GM19099 (cell line): ENCODE results near the gene RBFOX2.

ENCODE experiments used
- POLR2A ChIP-seq: IDR thresholded peaks from 3 replicates; pipeline ENCODE4 v1.6.1; 2011; ENCODE audit warnings: low read depth; ENCODE audit not compliant: insufficient read length; ENCODE audit errors: extremely low read depth

The RBFOX2 gene

DNA sequence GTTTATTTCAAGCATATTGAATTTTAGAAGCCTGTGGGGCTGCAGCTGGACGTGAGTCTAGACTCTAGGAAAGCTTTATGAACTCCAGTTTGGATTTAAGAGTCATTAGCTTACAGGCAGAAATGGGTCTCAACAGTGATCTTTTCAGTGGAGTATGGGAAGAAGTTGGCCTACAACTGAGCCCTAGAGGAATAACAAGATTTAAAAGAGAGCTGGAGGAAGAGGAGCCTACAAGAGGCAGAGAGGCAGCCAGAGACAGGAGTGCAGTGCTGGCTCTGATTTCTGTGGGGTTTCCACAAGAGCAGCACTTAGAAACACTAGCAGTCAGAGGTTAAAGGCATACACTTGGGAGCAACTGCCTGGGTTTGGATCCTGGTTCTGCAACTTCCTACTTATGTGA lies 293.1 kb downstream of the RBFOX2 start:
- no peak for TF ChIP-seq POLR2A

DNA sequence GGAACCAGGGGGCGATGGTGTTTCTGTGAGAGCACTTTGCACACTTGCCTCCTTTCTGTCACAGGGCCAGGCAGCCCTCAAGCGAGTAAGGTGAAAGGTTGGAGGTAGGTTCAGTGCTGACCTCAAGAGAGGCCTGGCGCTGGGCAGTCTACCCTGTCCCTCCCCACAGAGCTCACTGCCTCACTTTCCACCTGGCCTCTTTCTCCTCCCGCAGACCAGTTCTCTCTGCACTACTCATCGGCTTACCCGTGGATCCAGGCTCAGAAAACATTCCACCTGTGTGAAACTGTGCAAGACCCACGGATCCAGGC lies 294.2 kb downstream of the RBFOX2 start:
- no peak for TF ChIP-seq POLR2A

DNA sequence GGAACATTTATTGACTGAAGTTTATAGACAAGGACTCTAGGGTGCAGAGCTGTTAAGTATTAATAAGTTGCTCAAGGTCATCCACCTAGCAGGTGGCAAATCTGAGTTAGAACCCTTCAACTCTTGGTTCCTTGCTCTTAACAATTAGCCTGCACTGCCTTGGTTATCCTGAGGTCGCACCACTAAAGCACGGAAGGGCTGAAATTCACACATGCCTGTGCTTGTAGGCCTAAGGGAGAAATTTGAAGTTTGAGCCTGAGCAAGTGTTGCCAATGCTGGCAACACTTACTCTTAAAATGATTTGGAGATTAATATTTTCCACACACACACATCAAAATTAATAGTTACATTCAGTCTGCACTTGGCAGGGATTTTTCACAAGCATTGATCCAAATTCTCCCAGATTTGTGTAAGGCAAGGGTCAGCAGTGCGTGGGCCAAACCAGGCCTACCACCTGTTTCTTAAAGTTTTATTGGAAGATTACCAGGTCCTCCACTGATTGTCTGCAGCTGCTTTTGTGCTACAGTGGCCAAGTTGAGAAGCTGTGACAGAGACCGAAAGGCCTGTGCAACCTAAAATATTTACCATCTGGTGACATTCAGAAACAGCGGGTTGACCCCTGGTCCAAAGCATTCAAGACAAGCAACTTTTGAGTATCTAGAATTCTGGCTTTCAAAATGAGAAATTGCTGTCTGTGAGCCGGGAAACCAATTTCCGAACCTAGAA lies 294.7 kb downstream of the RBFOX2 start:
- no peak for TF ChIP-seq POLR2A

DNA sequence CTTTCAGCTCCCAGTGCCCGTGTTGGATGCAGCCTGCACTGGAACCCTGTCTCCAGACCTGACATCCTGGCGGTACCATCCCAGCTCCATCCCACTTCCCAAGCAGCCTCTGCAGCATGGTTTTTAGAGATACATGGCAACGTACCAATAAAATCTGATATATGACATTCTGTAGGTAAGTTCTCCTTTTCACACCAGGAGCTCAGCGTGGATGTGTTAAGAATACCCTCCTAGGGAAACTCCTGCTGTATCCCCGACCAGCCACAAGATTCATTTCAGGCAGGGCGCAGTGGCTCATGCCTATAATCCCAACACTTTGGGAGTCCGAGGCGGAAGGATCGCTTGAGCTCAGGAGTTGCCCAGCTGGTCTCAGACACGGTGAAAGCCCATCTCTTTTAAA lies 295.6 kb downstream of the RBFOX2 start:
- TF ChIP-seq POLR2A = no peak

DNA sequence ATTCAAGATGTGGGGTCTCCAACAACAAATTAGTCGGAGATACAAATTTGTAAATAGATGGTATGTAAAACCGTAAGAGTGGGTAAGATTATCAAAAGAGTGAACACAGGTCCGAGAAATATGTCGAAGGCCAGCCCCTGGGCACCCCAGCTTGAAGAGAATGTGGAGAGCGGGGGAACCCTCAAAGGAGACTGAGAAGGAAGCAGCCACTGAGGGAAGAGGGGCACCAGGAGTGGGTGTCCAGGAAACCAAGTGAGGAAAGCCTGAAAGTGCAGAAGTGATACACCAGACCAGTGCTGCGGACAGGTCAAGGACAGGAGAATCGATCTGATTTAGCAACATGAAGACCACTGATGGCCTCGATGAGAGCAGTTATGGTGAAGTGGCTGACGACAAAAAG lies 296.5 kb downstream of the RBFOX2 start:
- TF ChIP-seq POLR2A = no peak

DNA sequence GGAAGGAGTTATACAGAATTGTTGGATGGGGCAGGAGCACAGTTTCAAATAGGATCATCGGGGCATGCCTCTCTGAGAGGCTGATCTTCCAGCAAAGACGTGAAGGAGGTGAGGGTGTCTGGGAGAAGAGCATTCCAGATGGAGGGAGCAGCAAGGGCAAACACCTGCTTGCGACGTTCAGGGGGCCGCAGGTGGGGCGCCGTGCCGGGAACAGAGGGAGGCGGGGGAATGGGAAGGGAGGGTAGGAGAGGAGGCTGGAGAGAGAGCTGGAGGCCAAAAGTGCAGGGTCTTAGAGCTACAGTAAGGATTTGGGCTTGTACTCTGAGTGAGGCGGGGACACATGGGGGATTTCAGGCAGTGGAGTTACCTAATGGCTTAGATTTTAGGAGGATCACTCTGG lies 297.3 kb downstream of the RBFOX2 start:
- TF ChIP-seq POLR2A = no peak

DNA sequence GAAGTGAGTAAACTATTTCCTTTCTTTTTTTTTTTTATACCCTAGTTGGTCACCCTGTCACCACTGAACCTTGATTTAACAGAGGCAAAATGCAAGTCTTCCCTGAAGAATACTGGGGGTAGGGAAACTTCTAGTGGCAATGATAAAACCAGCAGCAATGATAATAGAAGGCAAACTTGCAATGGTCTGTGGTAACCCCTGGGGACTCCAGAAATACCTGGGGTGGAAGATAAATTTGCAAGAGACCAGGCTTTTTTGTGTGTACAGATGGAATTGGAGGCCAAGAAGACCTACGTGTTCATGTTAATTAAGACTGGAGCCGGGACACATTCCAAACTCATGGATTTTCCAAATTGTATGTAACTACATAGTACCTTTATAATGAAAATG lies 299.3 kb downstream of the RBFOX2 start:
- no peak for TF ChIP-seq POLR2A

DNA sequence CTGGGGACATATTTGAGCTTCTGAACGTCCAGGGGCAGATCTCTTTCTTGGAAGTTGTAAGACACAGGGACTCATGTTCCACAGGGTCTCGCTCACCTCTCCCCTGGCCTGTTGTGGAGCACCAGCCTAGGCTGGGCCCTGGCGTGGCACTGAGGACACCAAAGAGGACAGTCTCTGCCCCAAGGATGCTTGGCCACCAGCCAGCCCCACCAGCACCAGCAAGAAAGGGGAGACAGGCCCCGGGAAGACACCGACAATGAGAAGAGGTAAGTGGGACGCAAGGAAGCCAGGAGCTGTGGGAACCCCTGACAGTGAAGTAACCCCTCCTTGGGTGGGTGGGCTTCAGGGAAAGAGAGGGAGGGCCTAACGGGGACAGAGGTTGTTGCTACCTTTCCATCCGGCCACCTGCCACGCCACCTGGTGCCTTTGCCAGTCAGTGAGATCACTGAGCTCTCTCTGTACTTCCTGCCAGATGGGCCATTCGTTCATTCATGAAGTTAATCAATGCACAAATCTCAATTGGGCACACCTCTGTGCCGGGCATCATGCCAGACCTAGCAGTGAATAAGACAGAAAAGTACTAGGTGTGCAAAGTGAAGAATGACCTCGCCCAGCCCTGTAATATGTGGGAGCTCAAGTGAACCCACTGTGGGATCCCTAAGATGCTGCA lies 299.9 kb downstream of the RBFOX2 start:
- no peak for TF ChIP-seq POLR2A

DNA sequence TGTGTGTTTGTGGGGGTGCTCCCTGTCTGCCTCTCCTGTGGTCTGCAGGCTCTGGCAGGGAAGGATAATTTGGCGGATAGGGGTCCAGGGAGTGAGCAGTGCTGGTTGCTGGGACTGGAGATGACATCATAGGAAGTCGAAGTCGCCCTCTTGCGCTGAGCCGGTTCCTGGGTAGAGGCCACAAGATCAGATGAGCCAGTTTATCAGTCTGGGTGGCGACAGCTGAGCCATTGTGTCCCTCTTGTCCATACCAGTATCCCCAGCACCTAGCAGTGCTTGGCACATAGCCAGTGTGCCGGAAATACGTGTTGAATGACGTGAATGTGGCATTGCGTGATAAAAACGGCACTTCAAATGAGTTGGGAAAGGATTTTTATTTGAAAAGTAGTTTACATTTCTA lies 301.2 kb downstream of the RBFOX2 start:
- TF ChIP-seq POLR2A = no peak

DNA sequence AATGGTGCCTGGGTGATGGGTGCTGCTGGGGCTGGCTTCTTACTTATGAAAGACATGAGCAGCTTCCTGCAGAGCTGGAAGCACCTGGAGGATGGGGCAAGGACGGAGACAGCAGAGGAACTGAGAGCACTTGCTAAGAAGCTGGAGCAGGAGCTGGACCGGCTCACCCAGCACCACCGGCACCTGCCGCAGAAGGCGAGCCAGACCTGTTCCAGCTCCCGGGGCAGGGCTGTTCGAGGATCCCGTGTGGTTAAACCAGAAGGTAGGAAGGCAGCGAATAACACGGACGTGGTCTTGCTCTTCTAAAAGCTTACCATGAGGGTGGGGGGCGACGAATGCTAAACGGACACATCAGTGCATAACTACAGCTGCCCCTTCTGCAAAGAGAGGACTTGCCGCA lies 301.7 kb downstream of the RBFOX2 start:
- TF ChIP-seq POLR2A = no peak

DNA sequence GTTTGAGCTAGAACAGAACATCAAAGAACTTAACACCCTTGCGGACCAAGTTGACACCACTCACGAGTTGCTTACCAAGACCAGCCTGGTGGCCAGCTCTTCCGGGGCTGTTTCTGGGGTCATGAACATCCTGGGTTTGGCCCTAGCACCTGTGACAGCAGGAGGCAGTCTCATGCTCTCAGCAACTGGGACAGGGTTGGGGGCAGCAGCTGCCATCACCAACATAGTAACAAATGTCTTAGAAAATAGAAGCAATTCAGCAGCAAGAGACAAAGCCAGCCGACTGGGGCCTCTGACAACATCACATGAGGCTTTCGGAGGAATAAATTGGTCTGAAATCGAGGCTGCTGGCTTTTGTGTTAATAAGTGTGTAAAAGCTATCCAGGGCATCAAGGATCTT lies 302.2 kb downstream of the RBFOX2 start:
- TF ChIP-seq POLR2A = no peak

DNA sequence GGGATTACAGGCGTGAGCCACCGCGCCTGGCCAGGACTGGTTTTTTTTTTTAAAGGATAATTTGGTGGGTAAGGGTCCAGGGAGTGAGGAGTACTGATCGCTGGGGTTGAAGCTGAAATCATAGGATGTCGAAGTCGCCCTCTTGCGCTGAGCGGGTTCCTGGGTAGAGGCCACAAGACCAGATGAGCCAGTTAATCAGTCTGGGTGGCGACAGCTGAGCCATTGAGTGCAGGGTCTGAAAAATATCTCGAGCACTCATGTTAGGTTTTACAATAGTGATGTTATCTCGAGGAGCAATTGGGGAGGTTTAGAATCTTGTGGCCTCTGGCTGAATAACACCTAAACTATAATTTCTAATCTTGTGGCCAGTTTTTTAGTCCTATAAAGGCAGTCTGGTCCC lies 303.1 kb downstream of the RBFOX2 start:
- TF ChIP-seq POLR2A = no peak

DNA sequence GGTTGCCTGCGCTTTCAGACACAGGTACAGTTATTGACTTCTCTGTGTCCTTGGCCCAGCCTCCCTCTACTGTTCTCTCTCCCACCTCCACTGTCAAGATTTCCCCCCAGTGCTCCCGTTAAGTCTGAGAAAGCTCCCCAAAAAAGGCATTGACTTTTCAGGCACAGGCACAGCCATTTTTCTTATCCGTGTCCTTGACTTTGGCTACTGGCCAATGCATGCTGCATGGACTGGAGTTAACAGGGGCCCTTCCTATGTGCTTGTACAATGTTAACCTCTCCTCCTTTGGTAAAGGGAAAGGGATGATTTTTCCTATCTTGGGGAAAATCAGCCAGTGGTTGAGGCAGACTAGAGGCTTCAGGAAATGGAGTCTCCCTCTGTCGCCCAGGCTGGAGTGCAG lies 306.7 kb downstream of the RBFOX2 start:
- TF ChIP-seq POLR2A = no peak

DNA sequence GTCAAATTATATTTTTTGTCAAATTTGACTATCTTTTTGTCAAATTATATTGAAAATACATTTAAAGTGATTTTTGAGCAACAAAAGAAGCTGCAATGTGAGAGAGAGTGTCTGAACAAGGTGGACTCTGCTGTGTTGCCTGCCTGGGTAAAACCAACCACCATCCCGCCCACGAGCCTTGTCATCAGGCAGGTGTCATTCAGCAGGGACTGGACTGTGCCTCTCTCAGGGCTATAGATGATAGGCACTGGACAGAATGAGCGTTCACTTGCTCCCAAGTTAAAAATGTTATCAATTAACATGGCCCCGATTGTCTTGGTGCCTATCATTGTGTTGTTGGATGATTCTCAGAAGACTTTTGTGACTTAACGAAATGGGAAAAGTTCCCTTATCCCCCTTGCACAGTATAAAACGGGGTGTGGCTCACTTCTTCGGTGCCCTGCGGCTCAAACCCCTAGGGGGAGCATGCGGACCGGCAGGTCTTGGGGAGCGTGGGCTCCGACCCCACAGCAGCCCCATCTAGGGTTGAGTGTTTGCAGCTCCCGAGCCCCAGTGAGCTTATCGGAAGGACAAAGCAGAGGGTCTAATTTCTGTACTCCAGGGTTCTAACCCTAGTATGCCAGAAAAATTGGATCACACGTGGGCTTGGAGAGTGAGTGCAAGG lies 309.3 kb downstream of the RBFOX2 start:
- no peak for TF ChIP-seq POLR2A

DNA sequence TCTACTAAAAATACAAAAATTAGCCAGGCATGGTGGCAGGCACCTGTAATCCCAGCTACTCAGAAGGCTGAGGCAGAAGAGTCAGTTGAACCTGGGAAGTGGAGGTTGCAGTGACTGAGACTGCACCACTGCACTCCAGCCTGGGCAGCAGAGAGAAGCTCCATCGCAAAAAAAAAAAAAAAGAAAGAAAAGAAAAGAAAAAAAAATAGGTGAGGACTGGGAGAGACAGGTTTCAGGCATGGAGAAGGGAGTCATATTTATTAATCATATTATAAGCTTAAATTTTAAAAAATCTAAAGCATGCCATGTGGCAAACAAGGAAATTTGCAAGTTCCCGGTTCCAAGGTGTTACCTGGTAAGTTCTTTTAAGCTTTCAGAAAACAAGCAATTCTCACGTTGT lies 311.1 kb downstream of the RBFOX2 start, which contains the start of gene APOL5:
APOL5 (plus strand) TSS at position 301 of the 400 bp plus-strand sequence; CDS start at position 301, 0 bp downstream.
- TF ChIP-seq POLR2A = no peak

DNA sequence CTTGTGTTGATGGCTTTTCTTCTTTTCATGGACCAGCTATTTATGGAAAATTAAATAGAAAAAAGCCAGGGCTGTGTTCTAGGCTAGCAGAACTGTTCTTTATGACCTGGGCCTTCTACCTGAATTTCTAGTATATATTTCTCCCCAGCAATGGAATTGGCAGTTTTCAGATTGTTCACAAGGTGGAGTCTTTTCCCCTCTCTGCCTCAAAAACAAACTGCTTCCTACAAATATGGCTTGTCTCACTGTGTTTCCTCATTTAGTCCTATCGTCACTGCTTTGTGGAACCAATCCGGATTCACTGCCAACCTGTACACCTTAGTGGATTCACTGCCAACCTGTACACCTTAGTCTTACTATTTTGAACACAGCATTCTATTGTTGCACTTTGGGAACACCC lies 316.0 kb downstream of the RBFOX2 start:
- no peak for TF ChIP-seq POLR2A
